Dendritic cell treated with granulocyte-macrophage colony-stimulating factor and Interleukin-4, amounts not matched to agents 40 ng/mL and 50 ng/mL, for 4 days (primary cell): ENCODE results near the gene PM20D2.

Experiments
- H3K27ac Mint-ChIP-seq: one replicate; pipeline ENCODE4 v1.8.0; 2022; ENCODE audit warnings: mild to moderate bottlenecking, mixed read lengths
- H3K27me3 Mint-ChIP-seq: one replicate; pipeline ENCODE4 v1.8.0; 2022; ENCODE audit warnings: mild to moderate bottlenecking, mixed read lengths
- H3K36me3 Mint-ChIP-seq: one replicate; pipeline ENCODE4 v1.8.0; 2022; ENCODE audit warnings: low read depth, mixed read lengths
- H3K4me1 Mint-ChIP-seq: one replicate; pipeline ENCODE4 v1.8.0; 2022; ENCODE audit warnings: low read depth, mixed read lengths
- H3K4me3 Mint-ChIP-seq: one replicate; pipeline ENCODE4 v1.8.0; 2022; ENCODE audit warnings: mild to moderate bottlenecking, moderate library complexity, mixed read lengths
- H3K9me3 Mint-ChIP-seq: one replicate; pipeline ENCODE4 v1.8.0; 2022; ENCODE audit warnings: mixed read lengths
- intact Hi-C: fragments of 100-400 bp; cut with micrococcal nuclease; formaldehyde crosslinking; loops from one replicate; pipeline ENCODE4 v1.15.0; 2022

Gene PM20D2

GRCh38 chr6:89160331-89161092 lies 14.7 kb downstream of the PM20D2 start:
- Mint-ChIP-seq H3K36me3 (peaks cover 26% of the 10 kb centered on the region), H3K27ac (no peak overlapping the region), H3K27me3 (no peaks in the 10 kb centered on the region), H3K9me3 (no peaks in the 10 kb centered on the region), H3K4me3 (no peak overlapping the region), H3K4me1 (no peaks in the 10 kb centered on the region)
- intact Hi-C loops, result no loop called here

GRCh38 chr6:89161326-89162046 lies 15.6 kb downstream of the PM20D2 start:
- H3K4me1 Mint-ChIP-seq, result no peaks in the 10 kb centered on the region
- H3K4me3 Mint-ChIP-seq, result no peak overlapping the region
- H3K27ac Mint-ChIP-seq, result no peak overlapping the region
- no peaks in the 10 kb centered on the region for H3K9me3 Mint-ChIP-seq
- intact Hi-C loops, result no loop called here
- H3K27me3 Mint-ChIP-seq, result no peaks in the 10 kb centered on the region
- H3K36me3 Mint-ChIP-seq, result peaks cover 26% of the 10 kb centered on the region

GRCh38 chr6:89162047-89162371 lies 16.2 kb downstream of the PM20D2 start:
- intact Hi-C loops, result no loop called here
- no peaks in the 10 kb centered on the region for H3K9me3 Mint-ChIP-seq
- H3K4me3 Mint-ChIP-seq, result no peak overlapping the region
- no peaks in the 10 kb centered on the region for H3K4me1 Mint-ChIP-seq
- H3K27ac Mint-ChIP-seq, result no peak overlapping the region
- no peaks in the 10 kb centered on the region for H3K27me3 Mint-ChIP-seq
- H3K36me3 Mint-ChIP-seq, result peaks cover 26% of the 10 kb centered on the region

GRCh38 chr6:89172131-89172530 lies 26.3 kb downstream of the PM20D2 start:
- Mint-ChIP-seq H3K36me3 (no peaks in the 10 kb centered on the region), H3K4me1 (no peaks in the 10 kb centered on the region), H3K27ac (no peak overlapping the region), H3K4me3 (no peak overlapping the region), H3K27me3 (no peaks in the 10 kb centered on the region), H3K9me3 (no peaks in the 10 kb centered on the region)
- intact Hi-C loops, result no loop called here

GRCh38 chr6:89173634-89174033 lies 27.8 kb downstream of the PM20D2 start:
- H3K27me3 Mint-ChIP-seq, result no peaks in the 10 kb centered on the region
- intact Hi-C loops, result no loop called here
- no peaks in the 10 kb centered on the region for H3K36me3 Mint-ChIP-seq
- no peaks in the 10 kb centered on the region for H3K9me3 Mint-ChIP-seq
- no peak overlapping the region for H3K4me3 Mint-ChIP-seq
- no peak overlapping the region for H3K27ac Mint-ChIP-seq
- no peaks in the 10 kb centered on the region for H3K4me1 Mint-ChIP-seq

- H3K4me3 Mint-ChIP-seq, result no peak overlapping the region
- no peaks in the 10 kb centered on the region for H3K27me3 Mint-ChIP-seq
- H3K9me3 Mint-ChIP-seq, result no peaks in the 10 kb centered on the region
- intact Hi-C loops, result no loop called here
- no peaks in the 10 kb centered on the region for H3K4me1 Mint-ChIP-seq
- no peak overlapping the region for H3K27ac Mint-ChIP-seq
- no peaks in the 10 kb centered on the region for H3K36me3 Mint-ChIP-seq
These were observed 34.3 kb downstream of the PM20D2 start for GRCh38 chr6:89180112-89180511.

- Mint-ChIP-seq H3K27me3 (no peaks in the 10 kb centered on the region), H3K4me3 (no peak overlapping the region), H3K27ac (no peak overlapping the region), H3K4me1 (no peaks in the 10 kb centered on the region), H3K9me3 (no peaks in the 10 kb centered on the region), H3K36me3 (no peaks in the 10 kb centered on the region)
- intact Hi-C loops, result no loop called here
These were observed 35.1 kb downstream of the PM20D2 start for GRCh38 chr6:89180971-89181370.

- Mint-ChIP-seq H3K4me1 (no peaks in the 10 kb centered on the region), H3K4me3 (no peak overlapping the region), H3K9me3 (no peaks in the 10 kb centered on the region), H3K36me3 (no peaks in the 10 kb centered on the region), H3K27ac (no peak overlapping the region), H3K27me3 (no peaks in the 10 kb centered on the region)
- intact Hi-C loops, result no loop called here
These were observed 37.4 kb downstream of the PM20D2 start for GRCh38 chr6:89183294-89183693.

GRCh38 chr6:89184344-89184743 lies 38.5 kb downstream of the PM20D2 start:
- Mint-ChIP-seq H3K27ac (no peak overlapping the region), H3K27me3 (no peaks in the 10 kb centered on the region), H3K4me1 (no peaks in the 10 kb centered on the region), H3K9me3 (no peaks in the 10 kb centered on the region), H3K36me3 (no peaks in the 10 kb centered on the region), H3K4me3 (no peak overlapping the region)
- intact Hi-C loops, result no loop called here

- no peak overlapping the region for H3K4me3 Mint-ChIP-seq
These were observed 40.9 kb downstream of the PM20D2 start for GRCh38 chr6:89186762-89187161.

GRCh38 chr6:89187504-89187903 lies 41.6 kb downstream of the PM20D2 start:
- no peaks in the 10 kb centered on the region for H3K4me1 Mint-ChIP-seq
- no peak overlapping the region for H3K27ac Mint-ChIP-seq
- H3K27me3 Mint-ChIP-seq, result no peaks in the 10 kb centered on the region
- intact Hi-C loops, result no loop called here
- no peak overlapping the region for H3K4me3 Mint-ChIP-seq
- H3K36me3 Mint-ChIP-seq, result no peaks in the 10 kb centered on the region
- H3K9me3 Mint-ChIP-seq, result no peaks in the 10 kb centered on the region

More at GRCh38 chr6:89186762-89187161, 40.9 kb downstream of the PM20D2 start:
- Mint-ChIP-seq H3K27me3 (no peaks in the 10 kb centered on the region), H3K27ac (no peak overlapping the region), H3K9me3 (no peaks in the 10 kb centered on the region), H3K4me1 (no peaks in the 10 kb centered on the region), H3K36me3 (no peaks in the 10 kb centered on the region)
- intact Hi-C loops, result no loop called here

GRCh38 chr6:89190741-89191140 lies 44.9 kb downstream of the PM20D2 start:
- Mint-ChIP-seq H3K4me3 (no peak overlapping the region), H3K9me3 (peaks cover 15% of the 10 kb centered on the region), H3K27ac (no peak overlapping the region), H3K4me1 (no peaks in the 10 kb centered on the region), H3K36me3 (no peaks in the 10 kb centered on the region), H3K27me3 (no peaks in the 10 kb centered on the region)
- intact Hi-C loops, result no loop called here

GRCh38 chr6:89194559-89194958 lies 48.7 kb downstream of the PM20D2 start:
- Mint-ChIP-seq H3K27ac (no peak overlapping the region), H3K4me1 (no peaks in the 10 kb centered on the region), H3K9me3 (peaks cover 15% of the 10 kb centered on the region), H3K27me3 (no peaks in the 10 kb centered on the region), H3K36me3 (no peaks in the 10 kb centered on the region), H3K4me3 (no peak overlapping the region)
- intact Hi-C loops, result no loop called here

- no peak overlapping the region for H3K4me3 Mint-ChIP-seq
- H3K4me1 Mint-ChIP-seq, result no peaks in the 10 kb centered on the region
- peaks cover 15% of the 10 kb centered on the region for H3K9me3 Mint-ChIP-seq
- no peak overlapping the region for H3K27ac Mint-ChIP-seq
- no peaks in the 10 kb centered on the region for H3K27me3 Mint-ChIP-seq
- intact Hi-C loops, result no loop called here
- H3K36me3 Mint-ChIP-seq, result no peaks in the 10 kb centered on the region
These were observed 51.3 kb downstream of the PM20D2 start for GRCh38 chr6:89197141-89197540.

- Mint-ChIP-seq H3K4me1 (no peaks in the 10 kb centered on the region), H3K27me3 (no peaks in the 10 kb centered on the region), H3K4me3 (no peak overlapping the region), H3K27ac (no peak overlapping the region), H3K36me3 (no peaks in the 10 kb centered on the region), H3K9me3 (peaks cover 15% of the 10 kb centered on the region)
- intact Hi-C loops, result no loop called here
These were observed 52.4 kb downstream of the PM20D2 start for GRCh38 chr6:89198235-89198634.
